ENCODE data around the gene MYO16. TPM values are rescaled to one million over a fixed set of nuclear protein-coding genes. Genes with fewer than 3 reads are reported as not detected.

MYO16 gene
- total RNA-seq, 1 donor from 2014 or later = 1.2 TPM

- no peak for DNase-seq (ENCODE audit: low read depth)
- no peak for TF ChIP-seq CTCF (conservative IDR thresholded peaks at IDR 0.05; ENCODE audit: low read depth, low read length)
- H3K4me3 ChIP-seq (ENCODE audit: low read depth, low read length) = no peak overlapping the region
These were observed 577.2 kb downstream of the MYO16 start for GRCh38 chr13:109206616-109207015.

GRCh38 chr13:109207622-109208021 is 578.2 kb downstream of the MYO16 start:
- H3K4me3 ChIP-seq (ENCODE audit: low read depth, low read length) = no peak overlapping the region
- TF ChIP-seq CTCF (conservative IDR thresholded peaks at IDR 0.05; ENCODE audit: low read depth, low read length) = no peak
- DNase-seq (ENCODE audit: low read depth) = no peak

GRCh38 chr13:109208522-109208921 is 579.1 kb downstream of the MYO16 start:
- no peak for DNase-seq (ENCODE audit: low read depth)
- no peak overlapping the region for H3K4me3 ChIP-seq (ENCODE audit: low read depth, low read length)
- TF ChIP-seq CTCF (conservative IDR thresholded peaks at IDR 0.05; ENCODE audit: low read depth, low read length) = no peak

DNA sequence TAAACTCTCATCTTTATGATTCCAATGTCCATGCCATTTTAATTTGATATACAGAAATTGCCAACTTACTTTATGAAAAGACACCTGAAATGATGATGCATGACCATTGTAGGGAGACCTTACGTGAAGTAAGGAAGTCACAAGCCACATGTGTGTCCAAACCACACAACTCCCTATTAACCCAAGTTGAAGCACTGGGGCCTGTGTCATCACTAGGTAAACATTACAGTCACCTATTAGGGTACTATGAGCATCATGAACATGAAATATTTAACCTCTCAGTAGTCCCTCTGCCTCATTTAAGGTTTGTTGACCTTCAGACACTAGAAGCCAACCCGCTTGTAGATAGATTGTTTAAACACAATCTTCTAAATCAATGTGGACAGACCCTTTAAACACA is 580.1 kb downstream of the MYO16 start:
- TF ChIP-seq CTCF (conservative IDR thresholded peaks at IDR 0.05; ENCODE audit: low read depth, low read length) = no peak
- DNase-seq (ENCODE audit: low read depth) = no peak

GRCh38 chr13:109211616-109212015 is 582.2 kb downstream of the MYO16 start:
- DNase-seq (ENCODE audit: low read depth) = no peak
- no peak overlapping the region for H3K4me3 ChIP-seq (ENCODE audit: low read depth, low read length)
- TF ChIP-seq CTCF (conservative IDR thresholded peaks at IDR 0.05; ENCODE audit: low read depth, low read length) = no peak

More for the DNA sequence above, 580.1 kb downstream of the MYO16 start:
- H3K4me3 ChIP-seq (ENCODE audit: low read depth, low read length) = no peak overlapping the region

- no peak for TF ChIP-seq CTCF (conservative IDR thresholded peaks at IDR 0.05; ENCODE audit: low read depth, low read length)
- no peak for DNase-seq (ENCODE audit: low read depth)
These were observed 583.2 kb downstream of the MYO16 start for GRCh38 chr13:109212650-109213049.

GRCh38 chr13:109213714-109214113 is 584.3 kb downstream of the MYO16 start:
- DNase-seq (ENCODE audit: low read depth) = no peak
- H3K4me3 ChIP-seq (ENCODE audit: low read depth, low read length) = no peak overlapping the region
- no peak for TF ChIP-seq CTCF (conservative IDR thresholded peaks at IDR 0.05; ENCODE audit: low read depth, low read length)

More at GRCh38 chr13:109212650-109213049, 583.2 kb downstream of the MYO16 start:
- H3K4me3 ChIP-seq (ENCODE audit: low read depth, low read length) = no peak overlapping the region
